ENCODE measurements around the gene LRRC2.
"Not testable (repeated sequence)": the region's sequence is repeated elsewhere in the genome, so short reads cannot be mapped to it uniquely, and the experiment has no call there.

LRRC2 gene

GRCh38 chr3:46566040-46566641 is at the start of gene LRRC2:
Gene LRRC2 (minus strand): TSS chr3:46566302. CDS start chr3:46551591, 14,711 bp downstream.
- DNase-seq, result no peak

- DNase-seq, result no peak
Measured at GRCh38 chr3:46615050-46615775, 49.1 kb upstream of the LRRC2 start.

- DNase-seq, result no peak
Measured at GRCh38 chr3:46614431-46614830, 48.3 kb upstream of the LRRC2 start.

GRCh38 chr3:46613313-46614005 is 47.4 kb upstream of the LRRC2 start:
- DNase-seq, result no peak

GRCh38 chr3:46612324-46612723 is 46.2 kb upstream of the LRRC2 start, which contains the start of gene FAM240A:
Gene FAM240A (plus strand): TSS chr3:46612525. CDS start chr3:46612684, 159 bp downstream.
- DNase-seq, result no peak

GRCh38 chr3:46609944-46610722 is 44.0 kb upstream of the LRRC2 start:
- DNase-seq, result no peak

GRCh38 chr3:46609212-46609721 is 43.2 kb upstream of the LRRC2 start:
- no peak for DNase-seq

- no peak for DNase-seq
Measured at GRCh38 chr3:46607603-46608028, 41.5 kb upstream of the LRRC2 start.

GRCh38 chr3:46604127-46604526 is 38.0 kb upstream of the LRRC2 start:
- no peak for DNase-seq

- no peak for DNase-seq
Measured at GRCh38 chr3:46603446-46604046, 37.4 kb upstream of the LRRC2 start.

- DNase-seq, result no peak
Measured at GRCh38 chr3:46599590-46599989, 33.5 kb upstream of the LRRC2 start.

- DNase-seq, result no peak
Measured at GRCh38 chr3:46595819-46596314, 29.8 kb upstream of the LRRC2 start.

GRCh38 chr3:46594723-46595122 is 28.6 kb upstream of the LRRC2 start:
- DNase-seq, result no peak

- DNase-seq, result no peak
Measured at GRCh38 chr3:46593979-46594378, 27.9 kb upstream of the LRRC2 start.

- DNase-seq, result no peak
Measured at GRCh38 chr3:46593274-46593862, 27.3 kb upstream of the LRRC2 start.

- DNase-seq, result not testable (repeated sequence)
Measured at GRCh38 chr3:46587268-46587667, 21.2 kb upstream of the LRRC2 start.

GRCh38 chr3:46586738-46587246 is 20.7 kb upstream of the LRRC2 start:
- DNase-seq, result no peak

GRCh38 chr3:46585799-46586693 is 19.9 kb upstream of the LRRC2 start:
- no peak for DNase-seq

- DNase-seq, result no peak
Measured at GRCh38 chr3:46584598-46585467, 18.7 kb upstream of the LRRC2 start.

All from GDM1 (cell line).